Activated T-helper 1 cell treated with Interleukin-2 at 50 U/mL for 16 hours (primary cell): ENCODE results near the gene ATF4.
A peak's percentile ranks its signal among the peaks of the same experiment; 100 is the strongest.
"Not testable (repeated sequence)": the region's sequence is repeated elsewhere in the genome, so short reads cannot be mapped to it uniquely, and the experiment has no call there.

Experiments used
- DNase-seq: peaks from one replicate; pipeline ENCODE4 v3.0.0-alpha.2; 2020; ENCODE audit warnings: low read depth

ATF4 gene

GRCh38 chr22:39489094-39490068 is 31.0 kb upstream of the ATF4 start:
- DNase-seq, result no peak

GRCh38 chr22:39490135-39490798 is 30.1 kb upstream of the ATF4 start:
- DNase-seq, result peak; percentile 46

GRCh38 chr22:39490966-39491680 is 29.2 kb upstream of the ATF4 start:
- DNase-seq, result no peak

GRCh38 chr22:39491696-39492095 is 28.7 kb upstream of the ATF4 start:
- no peak for DNase-seq

GRCh38 chr22:39492186-39492585 is 28.2 kb upstream of the ATF4 start:
- DNase-seq, result no peak

GRCh38 chr22:39493759-39494158 is 26.6 kb upstream of the ATF4 start:
- DNase-seq, result no peak

GRCh38 chr22:39494471-39495120 is 25.8 kb upstream of the ATF4 start:
- DNase-seq, result no peak

- DNase-seq, result no peak
Observed at GRCh38 chr22:39496131-39496838, 24.1 kb upstream of the ATF4 start.

GRCh38 chr22:39497429-39497828 is 22.9 kb upstream of the ATF4 start:
- no peak for DNase-seq

- DNase-seq, result no peak
Observed at GRCh38 chr22:39498368-39498767, 22.0 kb upstream of the ATF4 start.

GRCh38 chr22:39498802-39499201 is 21.6 kb upstream of the ATF4 start:
- no peak for DNase-seq

- DNase-seq, result no peak
Observed at GRCh38 chr22:39500101-39500500, 20.3 kb upstream of the ATF4 start.

- no peak for DNase-seq
Observed at GRCh38 chr22:39501644-39502108, 18.7 kb upstream of the ATF4 start.

GRCh38 chr22:39502109-39502788 is 18.1 kb upstream of the ATF4 start, which contains the start of gene MIEF1:
MIEF1 (plus strand) TSS chr22:39502290; CDS start chr22:39511295, 9,005 bp downstream.
- DNase-seq, result peak; percentile 78

GRCh38 chr22:39502789-39503409 is 17.5 kb upstream of the ATF4 start:
- DNase-seq, result no peak

GRCh38 chr22:39503630-39504029 is 16.7 kb upstream of the ATF4 start:
- no peak for DNase-seq

- no peak for DNase-seq
Observed at GRCh38 chr22:39504071-39504470, 16.3 kb upstream of the ATF4 start.

- DNase-seq, result not testable (repeated sequence)
Observed at GRCh38 chr22:39507021-39507420, 13.3 kb upstream of the ATF4 start.

GRCh38 chr22:39508393-39508792 is 12.0 kb upstream of the ATF4 start:
- no peak for DNase-seq

- no peak for DNase-seq
Observed at GRCh38 chr22:39510529-39511149, 9.7 kb upstream of the ATF4 start.
